ENCODE results near the gene ARMC8. TPM values are rescaled to one million over a fixed set of nuclear protein-coding genes. Genes with fewer than 3 reads are reported as not detected.

Gene ARMC8
- total RNA-seq, 1 experiment from 2014 or later: 63.6 TPM

GRCh38 chr3:138227650-138228049, 40.5 kb downstream of the ARMC8 start:
- WGBS (ENCODE audit: extremely low coverage, insufficient read length, low lambda C conversion rate): no CpG with 5 or more reads among the region's 1 CpG
- Histone ChIP-seq H2BK20ac (ENCODE audit: low read depth, low read length, poor library complexity, severe bottlenecking) (no peak overlapping the region), H3K9me3 (ENCODE audit: control insufficient read depth, low read depth, low read length) (no peaks in the 10 kb centered on the region), H2BK5ac (ENCODE audit: insufficient read length, low read length) (no peak overlapping the region), H3K9ac (ENCODE audit: extremely low read depth, insufficient read length, low read length) (no peak overlapping the region), H4K91ac (ENCODE audit: insufficient read length, low read depth, low read length) (no peak overlapping the region), H2AK5ac (ENCODE audit: insufficient read length, low read length) (no peak overlapping the region), H4K8ac (replicated peaks; ENCODE audit: insufficient read length, low read depth, low read length) (no peak overlapping the region), H2AFZ (ENCODE audit: low read length) (no peak overlapping the region), H3K27ac (ENCODE audit: insufficient read length, low read depth, low read length) (no peak overlapping the region), H4K20me1 (ENCODE audit: control insufficient read depth, insufficient read depth, insufficient read length) (no peaks in the 10 kb centered on the region), H2BK15ac (ENCODE audit: low read depth, low read length) (no peak overlapping the region), H3K23me2 (ENCODE audit: insufficient read length, low read depth, low read length, poor library complexity, severe bottlenecking) (no peaks in the 10 kb centered on the region), H2BK12ac (ENCODE audit: insufficient read length, low read depth, low read length) (no peak overlapping the region), H3K79me2 (ENCODE audit: insufficient read depth, low read length) (no peaks in the 10 kb centered on the region), H3K4me2 (ENCODE audit: insufficient read depth, insufficient read length, low read length) (no peak overlapping the region), H3K27me3 (ENCODE audit: insufficient read depth, low read length) (no peaks in the 10 kb centered on the region), H2BK120ac (ENCODE audit: low read depth, low read length, poor library complexity, severe bottlenecking) (no peak overlapping the region), H3K56ac (ENCODE audit: insufficient read length, low read depth, low read length) (no peak overlapping the region), H3K23ac (ENCODE audit: insufficient read length, low read depth, low read length) (no peak overlapping the region), H3K18ac (ENCODE audit: insufficient read length, low read depth, low read length) (no peak overlapping the region), H3T11ph (ENCODE audit: low read length) (no peak overlapping the region), H3K4me1 (ENCODE audit: insufficient read depth, low read length) (no peaks in the 10 kb centered on the region), H3K79me1 (ENCODE audit: insufficient read depth, low read depth, low read length, poor library complexity, severe bottlenecking) (no peaks in the 10 kb centered on the region), H3K4ac (ENCODE audit: low read depth, low read length) (no peak overlapping the region), H3K14ac (ENCODE audit: insufficient read depth, low read length) (no peak overlapping the region), H4K5ac (ENCODE audit: insufficient read length, low read depth, low read length) (no peak overlapping the region)
- H3K9me3 Mint-ChIP-seq: no peaks in the 10 kb centered on the region
- no peaks in the 10 kb centered on the region for H3K27me3 Mint-ChIP-seq (ENCODE audit: low read depth)
- no peak for TF ChIP-seq CTCF (conservative IDR thresholded peaks at IDR 0.05)
- peaks cover 18 to 76% (median 69%) of the 10 kb centered on the region in 3 experiments; a peak in 6 of 7 replicates for H3K36me3 Mint-ChIP-seq (ENCODE audit: insufficient read depth in 1 of 3, low read depth in 3 of 3)
- peak overlapping the region in 2 of 3 experiments; percentile 65 to 80; a peak in 4 of 7 replicates for H3K27ac Mint-ChIP-seq
- H3K4me1 Mint-ChIP-seq: no peaks in the 10 kb centered on the region
- DNase-seq: no peak
- no peak overlapping the region for H3K4me3 Mint-ChIP-seq

All from H9 (cell line).